GM18873 (cell line): ENCODE results near the gene ARHGAP45.
"Not testable (repeated sequence)": the region's sequence is repeated elsewhere in the genome, so short reads cannot be mapped to it uniquely, and the experiment has no call there.

Experiments used
- ATAC-seq: cut with Tn5 transposase; IDR thresholded peaks from one replicate; pipeline ENCODE4 v1.9.1; 2021; ENCODE audit warnings: mild to moderate bottlenecking, moderate library complexity, moderate number of reproducible peaks; ENCODE audit not compliant: unreplicated experiment, low FRiP score

The ARHGAP45 gene, protein sequence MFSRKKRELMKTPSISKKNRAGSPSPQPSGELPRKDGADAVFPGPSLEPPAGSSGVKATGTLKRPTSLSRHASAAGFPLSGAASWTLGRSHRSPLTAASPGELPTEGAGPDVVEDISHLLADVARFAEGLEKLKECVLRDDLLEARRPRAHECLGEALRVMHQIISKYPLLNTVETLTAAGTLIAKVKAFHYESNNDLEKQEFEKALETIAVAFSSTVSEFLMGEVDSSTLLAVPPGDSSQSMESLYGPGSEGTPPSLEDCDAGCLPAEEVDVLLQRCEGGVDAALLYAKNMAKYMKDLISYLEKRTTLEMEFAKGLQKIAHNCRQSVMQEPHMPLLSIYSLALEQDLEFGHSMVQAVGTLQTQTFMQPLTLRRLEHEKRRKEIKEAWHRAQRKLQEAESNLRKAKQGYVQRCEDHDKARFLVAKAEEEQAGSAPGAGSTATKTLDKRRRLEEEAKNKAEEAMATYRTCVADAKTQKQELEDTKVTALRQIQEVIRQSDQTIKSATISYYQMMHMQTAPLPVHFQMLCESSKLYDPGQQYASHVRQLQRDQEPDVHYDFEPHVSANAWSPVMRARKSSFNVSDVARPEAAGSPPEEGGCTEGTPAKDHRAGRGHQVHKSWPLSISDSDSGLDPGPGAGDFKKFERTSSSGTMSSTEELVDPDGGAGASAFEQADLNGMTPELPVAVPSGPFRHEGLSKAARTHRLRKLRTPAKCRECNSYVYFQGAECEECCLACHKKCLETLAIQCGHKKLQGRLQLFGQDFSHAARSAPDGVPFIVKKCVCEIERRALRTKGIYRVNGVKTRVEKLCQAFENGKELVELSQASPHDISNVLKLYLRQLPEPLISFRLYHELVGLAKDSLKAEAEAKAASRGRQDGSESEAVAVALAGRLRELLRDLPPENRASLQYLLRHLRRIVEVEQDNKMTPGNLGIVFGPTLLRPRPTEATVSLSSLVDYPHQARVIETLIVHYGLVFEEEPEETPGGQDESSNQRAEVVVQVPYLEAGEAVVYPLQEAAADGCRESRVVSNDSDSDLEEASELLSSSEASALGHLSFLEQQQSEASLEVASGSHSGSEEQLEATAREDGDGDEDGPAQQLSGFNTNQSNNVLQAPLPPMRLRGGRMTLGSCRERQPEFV

DNA sequence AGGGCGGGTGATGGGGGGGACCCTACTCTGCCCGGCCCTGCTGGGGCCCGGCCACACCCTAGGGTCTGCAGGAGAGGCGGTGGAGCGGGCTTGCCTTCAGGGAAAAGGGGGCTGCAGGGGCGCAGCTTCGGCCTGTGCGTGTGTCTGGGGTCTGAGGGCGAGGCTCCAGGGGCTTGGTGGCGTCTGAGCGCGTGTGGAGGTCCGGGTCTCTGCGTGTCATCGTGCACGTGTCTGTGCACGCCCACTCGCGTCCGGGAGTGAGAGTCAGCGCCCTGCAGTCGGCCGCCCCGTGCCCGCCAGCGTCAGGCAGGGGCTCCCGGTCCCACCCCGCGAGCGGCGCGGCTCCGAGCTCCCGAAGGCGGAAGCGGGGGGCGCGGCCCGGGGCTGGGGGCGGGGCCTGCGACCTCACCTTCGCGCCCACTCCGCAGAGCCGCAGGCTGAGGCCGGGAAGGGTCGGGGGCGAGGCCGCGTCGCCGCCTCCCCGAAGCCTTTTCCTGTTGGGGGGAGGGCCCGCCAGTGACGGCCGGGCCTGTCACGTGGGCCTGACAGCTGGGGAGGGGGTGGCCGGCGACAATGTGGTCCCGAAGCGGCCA, at the start of gene ARHGAP45:
TSS of gene ARHGAP45 (plus strand) at position 420 of the 593 bp plus-strand sequence. CDS start 239 bp downstream, outside the sequence.
- ATAC-seq, result no peak

DNA sequence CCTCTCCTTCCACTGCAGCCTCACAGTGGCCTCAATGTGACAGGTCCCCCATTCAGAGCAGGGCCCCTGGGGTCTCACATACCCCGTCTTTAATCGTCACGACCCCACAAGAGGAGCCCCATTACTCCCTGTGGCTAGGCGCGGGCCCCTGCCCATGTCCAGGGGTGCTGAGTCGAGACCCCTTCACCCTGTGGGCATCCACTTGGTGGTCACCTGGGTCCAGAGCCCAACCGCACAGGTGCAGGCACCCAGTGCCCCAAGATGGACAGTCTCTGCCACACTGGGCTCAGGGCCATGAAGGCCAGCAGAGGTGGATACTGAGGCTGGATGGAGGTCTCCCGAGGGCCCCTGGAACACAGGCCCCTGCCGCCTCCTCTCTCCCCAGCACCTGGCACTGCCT, 49.1 kb upstream of the ARHGAP45 start:
- ATAC-seq, result no peak

DNA sequence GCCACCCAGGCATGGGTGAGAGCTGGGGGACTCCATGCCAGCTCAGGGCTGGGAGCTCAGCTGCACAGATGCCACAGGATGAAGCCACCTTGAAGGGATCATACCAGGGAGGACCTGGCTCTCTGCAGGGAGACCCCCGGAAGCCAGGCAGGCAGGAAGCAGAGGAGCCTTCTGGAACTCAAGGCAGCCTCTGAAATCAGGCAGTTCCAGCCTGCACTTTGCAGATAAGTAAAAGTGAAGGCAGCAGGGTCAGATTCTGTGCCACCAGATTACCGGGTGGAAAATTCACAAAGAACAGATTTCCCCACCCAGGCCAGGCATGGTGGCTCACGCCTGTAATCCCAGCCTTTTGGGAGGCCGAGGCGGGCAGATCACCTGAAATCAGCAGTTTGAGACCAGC, 48.6 kb upstream of the ARHGAP45 start:
- ATAC-seq, result no peak

DNA sequence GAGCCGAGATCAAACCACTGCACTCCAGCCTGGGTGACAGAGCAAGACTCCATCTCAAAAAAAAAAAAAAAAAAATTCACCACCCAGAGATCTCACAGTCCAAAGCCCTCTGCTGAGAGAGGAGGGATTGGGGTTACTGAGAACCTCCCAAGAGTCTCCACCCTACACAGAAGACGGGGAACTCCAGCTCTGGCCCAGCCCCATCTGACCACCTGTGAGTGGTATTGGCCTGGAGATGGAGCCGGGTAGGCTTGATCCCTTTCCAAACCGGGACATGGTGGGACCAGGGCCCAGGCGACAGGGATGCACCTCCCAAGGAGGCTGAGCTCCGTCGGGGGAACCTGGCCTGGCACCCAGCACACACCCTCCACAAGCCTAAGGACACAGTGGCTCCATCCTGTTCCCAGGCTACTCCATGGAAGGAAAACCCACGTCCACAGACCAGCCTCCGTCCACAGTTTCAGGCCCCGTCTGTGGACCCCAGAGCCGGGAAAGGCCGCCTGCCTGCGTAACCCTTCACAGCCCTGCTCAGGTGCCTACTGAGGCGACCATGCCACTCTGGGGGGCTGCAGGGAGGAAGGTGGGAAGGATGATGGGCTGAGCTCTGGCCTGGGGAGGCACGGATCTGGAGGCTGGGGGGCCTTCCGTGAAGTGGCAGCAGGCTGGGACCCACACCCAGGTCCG, 47.9 kb upstream of the ARHGAP45 start:
- no peak for ATAC-seq

DNA sequence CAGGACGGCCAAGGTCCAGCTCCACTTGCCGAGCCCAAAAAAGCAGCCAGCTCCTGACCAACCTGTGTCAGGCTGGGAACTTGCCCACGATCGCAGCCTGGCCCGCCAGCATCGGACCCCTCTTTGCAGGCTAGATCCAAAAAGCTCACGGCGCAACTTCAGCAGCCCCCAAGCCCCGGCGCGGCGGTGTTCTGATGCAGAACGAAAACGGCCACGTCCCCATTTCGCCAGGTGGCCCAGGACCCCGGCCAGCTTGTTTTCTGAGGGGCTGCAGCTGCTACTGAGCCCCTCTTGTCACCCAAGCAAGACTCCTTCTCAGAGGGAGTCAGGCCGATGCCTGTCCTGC, 47.4 kb upstream of the ARHGAP45 start:
- no peak for ATAC-seq

DNA sequence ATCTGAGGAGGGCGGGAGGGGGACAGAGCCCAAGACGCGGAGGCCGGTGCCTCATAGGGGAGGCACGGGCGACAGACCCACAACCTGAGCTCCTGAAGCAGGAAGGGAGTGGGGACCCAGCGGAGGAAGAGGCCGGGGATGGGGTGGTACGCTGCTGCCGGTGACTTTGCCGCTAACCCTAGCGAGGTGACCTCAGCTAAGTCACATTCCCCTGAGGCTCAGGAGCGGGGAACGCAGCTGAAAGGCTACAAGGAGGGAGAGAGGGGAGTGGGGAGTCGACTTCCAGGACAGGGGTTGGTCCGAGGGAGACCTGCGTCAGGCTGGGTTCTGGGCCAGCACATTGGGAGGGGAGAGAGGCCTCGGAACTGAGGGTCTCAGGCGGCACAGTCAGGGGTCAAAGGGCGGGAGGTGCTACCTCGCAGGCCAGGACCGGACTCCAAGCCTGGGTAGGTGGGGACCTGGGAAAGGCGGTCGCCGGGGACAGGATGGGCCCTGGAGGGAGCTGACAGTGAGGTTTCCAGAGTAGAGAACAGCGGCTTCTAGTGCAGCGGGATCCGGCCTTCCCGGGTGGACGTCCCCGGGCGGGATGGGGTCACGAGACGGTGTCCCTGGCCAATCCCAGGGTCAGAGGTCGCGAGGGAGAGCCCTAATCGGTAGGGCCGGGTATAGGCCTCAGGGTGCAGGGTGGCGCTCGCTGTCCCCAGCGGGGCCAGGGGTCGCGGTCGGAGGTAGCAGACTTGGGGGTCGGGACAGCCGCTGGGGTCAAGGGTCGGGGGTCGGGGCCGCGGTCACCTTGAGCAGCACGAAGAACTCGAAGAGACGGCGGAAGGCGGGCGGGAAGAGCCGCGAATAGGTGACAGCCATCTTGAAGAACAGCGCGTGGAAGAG, 46.7 kb upstream of the ARHGAP45 start:
- ATAC-seq, result no peak

DNA sequence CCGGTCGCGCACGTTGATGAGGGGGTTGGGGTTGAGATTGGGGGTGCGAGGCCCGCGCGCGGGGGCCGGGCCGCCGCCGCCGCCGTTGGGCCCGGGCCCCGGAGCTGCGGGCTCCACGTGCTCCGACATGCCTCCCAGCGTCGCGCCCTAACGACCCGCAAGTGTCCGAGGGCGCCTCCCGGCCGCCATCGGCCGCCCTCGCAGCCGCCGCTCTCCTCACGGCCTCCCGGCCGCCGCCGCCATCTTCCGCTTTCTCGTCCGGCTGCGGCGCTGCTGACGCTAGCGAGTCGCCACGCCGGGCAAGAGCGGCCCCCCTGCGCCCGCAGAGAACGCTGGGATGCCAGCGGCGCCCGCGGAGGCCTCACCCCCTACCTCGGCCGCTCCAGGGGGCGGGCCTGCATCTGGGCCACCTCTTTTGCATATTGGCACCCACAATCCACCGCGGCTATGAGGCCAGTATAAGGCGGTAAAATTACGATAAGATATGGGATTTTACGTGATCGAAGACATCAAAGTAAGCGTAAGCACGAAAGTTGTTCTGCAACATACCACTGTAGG, 46.0 kb upstream of the ARHGAP45 start, which contains the start of gene TMEM259:
TSS of gene TMEM259 (minus strand) at position 256 of the 558 bp plus-strand sequence. CDS start at position 129, 127 bp downstream.
- ATAC-seq, result peak; percentile 66

DNA sequence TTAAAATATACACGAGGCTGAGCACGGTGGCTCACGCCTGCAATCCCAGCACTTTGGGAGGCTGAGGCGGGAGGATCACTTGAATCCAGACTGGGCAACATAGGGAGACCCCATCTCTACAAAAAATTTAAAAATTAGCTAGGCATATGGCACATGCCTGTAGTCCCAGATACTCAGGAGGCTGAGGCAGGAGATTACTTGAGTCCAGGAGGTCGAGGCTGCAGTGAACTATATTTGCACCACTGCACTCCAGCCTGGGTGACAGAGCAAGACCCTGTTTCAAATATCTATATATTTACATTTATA, 43.1 kb upstream of the ARHGAP45 start:
- ATAC-seq, result not testable (repeated sequence)

DNA sequence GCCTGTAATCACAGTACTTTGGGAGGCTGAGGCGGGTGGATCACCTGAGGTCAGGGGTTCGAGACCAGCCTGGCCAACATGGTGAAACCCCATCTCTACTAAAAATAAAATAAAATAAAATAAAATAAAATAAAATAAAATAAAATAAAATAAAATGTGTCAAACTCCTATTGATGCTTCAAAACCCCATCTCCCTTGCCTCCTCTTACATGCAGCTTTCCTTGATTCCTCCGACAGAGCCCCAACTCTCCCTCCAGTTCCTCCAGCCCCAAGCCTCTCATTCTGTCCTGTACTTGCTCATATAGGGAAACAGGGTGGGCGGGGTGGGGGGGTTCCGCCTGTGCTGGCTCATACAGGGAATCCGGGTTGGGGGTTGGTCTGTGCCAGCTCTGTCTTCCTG, 41.9 kb upstream of the ARHGAP45 start:
- ATAC-seq, result not testable (repeated sequence)

DNA sequence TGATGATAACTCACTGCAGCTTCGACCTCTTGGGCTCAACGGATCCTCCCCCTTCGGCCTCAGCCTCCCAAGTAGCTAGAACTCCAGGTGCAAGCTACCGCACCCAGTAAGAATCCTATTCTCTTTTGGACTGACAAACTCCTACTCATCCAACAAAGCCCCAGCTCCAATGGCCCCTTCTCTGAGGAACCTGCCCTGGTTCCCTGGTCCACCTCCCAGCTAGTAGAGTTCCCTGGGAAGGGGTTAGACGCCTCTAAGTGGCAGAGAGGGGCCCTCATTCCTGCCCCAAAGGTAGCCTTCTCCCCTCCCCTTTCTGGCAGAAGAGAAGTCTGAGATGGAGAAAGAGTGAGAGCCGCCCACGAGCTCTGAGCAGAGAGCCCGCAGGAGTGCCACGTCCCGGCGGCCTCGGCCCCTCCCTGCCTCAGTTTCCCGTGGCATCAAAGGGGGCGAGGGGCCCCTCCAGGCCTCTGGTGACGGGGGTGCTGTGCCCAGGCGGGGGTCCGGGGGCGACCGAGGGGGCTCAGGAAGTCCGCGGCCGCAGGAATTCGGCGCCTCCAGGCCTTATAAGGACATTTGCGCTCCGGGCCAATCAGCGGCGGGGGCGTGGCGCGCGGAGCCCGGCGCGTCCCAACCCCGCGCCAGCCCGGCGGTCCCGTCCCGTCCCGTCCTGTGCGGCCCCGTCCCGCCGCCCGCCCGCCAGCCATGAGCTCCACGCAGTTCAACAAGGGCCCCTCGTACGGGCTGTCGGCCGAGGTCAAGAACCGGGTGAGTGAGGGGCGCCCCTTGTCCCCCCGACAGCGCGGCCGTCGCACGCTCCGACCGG, 40.8 kb upstream of the ARHGAP45 start, which contains the start of gene CNN2:
TSS of gene CNN2 (plus strand) at position 649 of the 823 bp plus-strand sequence. CDS start at position 703, 54 bp downstream.
- no peak for ATAC-seq

DNA sequence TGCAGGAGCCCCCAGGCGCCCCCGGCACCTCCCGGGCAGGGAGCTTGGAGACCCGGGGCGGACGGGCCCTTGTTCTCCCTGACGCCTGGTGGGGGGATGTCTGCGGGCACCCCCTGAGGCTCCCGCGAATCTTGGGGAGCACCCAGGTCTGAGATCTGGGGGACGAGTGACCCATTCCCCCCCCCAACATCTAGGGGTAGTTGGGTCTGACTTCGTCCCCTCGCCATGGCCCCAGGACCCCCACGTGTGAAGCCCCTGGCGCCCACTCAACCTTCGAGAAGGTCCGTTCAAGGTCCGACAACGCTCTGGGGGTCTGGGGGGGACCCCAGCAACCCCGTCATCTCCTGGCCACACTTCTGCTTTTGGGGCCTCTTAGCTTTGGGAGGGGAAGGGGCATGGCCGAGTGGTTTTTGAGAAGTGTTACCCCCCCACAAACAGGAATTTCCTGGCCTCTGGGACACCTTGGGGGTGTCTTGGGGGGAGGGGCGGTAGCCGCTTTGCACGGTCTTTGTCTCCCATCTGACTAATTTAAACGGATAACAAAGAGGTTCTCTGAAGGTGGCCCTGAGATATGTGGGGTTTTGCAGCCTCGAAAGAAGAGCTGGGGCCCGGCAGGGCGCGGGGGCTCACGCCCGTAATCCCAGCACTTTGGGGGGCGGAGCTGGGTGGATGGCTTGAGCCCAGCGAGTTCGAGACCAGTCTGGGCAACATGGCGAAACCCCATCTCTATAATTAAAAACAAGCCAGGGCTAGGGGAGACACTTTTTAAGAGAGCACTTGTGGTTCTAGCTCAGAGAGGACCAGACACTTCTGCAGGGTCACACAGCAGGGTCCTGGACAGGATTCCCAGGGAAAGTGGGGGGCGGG, 40.0 kb upstream of the ARHGAP45 start:
- no peak for ATAC-seq

DNA sequence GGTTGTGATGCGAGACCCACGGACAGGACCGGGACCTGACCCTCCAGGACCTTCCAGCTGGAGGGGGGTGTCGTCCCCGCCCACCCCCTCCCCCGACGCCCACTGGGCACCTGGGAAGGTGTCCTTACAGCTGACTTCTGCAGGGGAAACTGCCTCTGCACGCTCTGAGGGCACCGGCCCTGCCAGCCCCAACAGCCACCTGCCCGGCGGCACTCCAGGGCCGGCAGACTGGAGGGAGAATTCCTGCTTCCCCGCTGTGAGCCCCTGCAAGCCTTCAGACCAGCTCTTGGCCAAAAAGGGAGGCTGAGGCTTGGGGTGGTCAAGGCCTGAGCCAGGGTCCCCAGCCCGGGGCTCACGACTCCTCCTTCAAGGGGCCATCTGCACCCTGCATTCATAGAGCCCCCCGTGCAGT, 39.3 kb upstream of the ARHGAP45 start:
- no peak for ATAC-seq

DNA sequence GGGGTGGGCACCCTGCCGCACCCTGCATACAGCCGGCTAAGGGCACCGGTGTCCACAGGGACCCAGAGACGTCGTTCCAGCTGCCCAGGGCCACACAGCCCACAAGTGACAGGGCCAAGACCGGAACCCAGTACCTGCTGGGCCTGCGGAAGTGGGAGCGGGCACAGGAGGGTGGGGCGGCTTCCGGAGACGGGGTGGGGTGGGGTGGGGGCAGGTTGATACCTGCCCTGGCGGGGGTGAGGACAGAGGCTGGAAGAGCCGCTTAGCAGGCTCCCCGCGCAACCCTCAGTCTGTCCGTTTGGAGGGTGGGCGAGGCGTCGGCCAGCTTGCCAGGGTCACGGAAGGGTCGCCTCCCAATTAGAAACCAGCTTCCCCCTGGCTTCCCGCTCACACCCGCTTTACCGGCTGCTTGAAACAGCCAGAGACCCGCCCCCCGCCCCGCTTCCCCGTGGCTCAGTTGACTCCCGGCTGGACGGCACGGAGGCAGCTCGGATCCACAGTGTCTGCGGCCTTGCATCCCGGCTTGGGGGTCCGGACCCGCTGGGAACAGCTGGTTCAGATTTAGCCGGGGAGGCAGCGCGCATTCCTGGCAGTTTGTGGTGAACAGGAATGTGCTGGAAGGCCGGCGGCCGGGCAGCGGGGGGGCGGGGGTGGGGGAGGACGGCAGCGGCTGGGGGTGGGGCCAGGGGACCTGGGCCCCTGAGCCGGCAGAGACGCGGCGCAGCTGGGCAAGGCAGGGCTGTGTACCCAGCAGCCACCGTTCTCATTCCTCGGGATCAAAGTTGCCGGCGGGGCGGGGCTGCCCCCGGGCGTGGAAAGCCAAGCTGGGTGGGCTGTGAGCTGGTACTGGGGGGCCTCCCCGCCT, 38.7 kb upstream of the ARHGAP45 start:
- ATAC-seq, result no peak

DNA sequence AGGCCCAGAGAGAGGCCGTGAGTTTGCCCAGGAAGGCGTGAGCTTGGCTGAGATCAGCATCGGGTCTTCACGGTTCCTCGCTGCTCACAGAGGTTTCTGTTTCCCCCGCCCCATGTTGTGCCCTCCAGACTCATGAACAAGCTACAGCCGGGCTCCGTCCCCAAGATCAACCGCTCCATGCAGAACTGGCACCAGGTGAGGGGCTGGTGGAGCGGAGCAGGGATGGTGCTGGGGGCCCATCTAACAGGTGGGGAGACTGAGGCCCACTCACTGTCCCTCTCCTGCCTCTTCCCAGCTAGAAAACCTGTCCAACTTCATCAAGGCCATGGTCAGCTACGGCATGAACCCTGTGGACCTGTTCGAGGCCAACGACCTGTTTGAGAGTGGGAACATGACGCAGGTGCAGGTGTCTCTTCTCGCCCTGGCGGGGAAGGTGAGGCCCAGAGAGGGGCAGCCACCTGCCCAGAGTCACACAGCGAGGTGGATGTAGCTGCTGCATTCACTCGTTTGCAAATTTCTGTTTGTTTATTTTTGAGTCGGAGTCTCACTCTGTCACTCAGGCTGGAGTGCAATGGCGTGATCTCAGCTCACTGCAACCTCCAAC, 34.6 kb upstream of the ARHGAP45 start:
- ATAC-seq, result no peak

DNA sequence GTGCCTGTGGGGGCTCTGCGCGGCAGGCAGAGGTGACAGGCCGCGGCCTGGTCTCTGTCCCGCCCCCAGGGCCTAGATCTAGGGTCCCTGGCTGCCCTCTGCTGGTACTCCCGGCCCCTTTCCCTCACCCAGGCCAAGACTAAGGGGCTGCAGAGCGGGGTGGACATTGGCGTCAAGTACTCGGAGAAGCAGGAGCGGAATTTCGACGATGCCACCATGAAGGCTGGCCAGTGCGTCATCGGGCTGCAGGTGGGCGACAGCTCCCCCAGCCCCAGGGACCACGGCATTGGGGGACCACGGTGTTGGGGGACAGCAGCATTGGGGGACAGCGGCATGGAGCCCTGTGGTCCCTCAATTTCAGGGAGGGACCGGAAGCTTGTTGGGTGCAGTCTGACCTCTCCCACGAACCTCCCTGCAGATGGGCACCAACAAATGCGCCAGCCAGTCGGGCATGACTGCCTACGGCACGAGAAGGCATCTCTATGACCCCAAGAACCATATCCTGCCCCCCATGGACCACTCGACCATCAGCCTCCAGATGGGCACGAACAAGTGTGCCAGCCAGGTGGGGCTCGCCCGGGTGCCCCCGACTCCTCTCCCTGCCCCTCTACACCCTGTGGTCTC, 30.9 kb upstream of the ARHGAP45 start:
- ATAC-seq, result no peak
